SHP77 treated with DMSO at 0.1 percent for 48 hours (cell line): ENCODE results near the gene CAPN10.
A peak's percentile ranks its signal among the peaks of the same experiment; 100 is the strongest.
"Not testable (repeated sequence)": the region's sequence is repeated elsewhere in the genome, so short reads cannot be mapped to it uniquely, and the experiment has no call there.

ENCODE experiments used
- DNase-seq: peaks from one replicate; lab custom pipeline; 2025; lab: John Stamatoyannopoulos, UW

The CAPN10 gene

GRCh38 chr2:240586198-240586918, at the start of gene CAPN10:
Gene CAPN10 (plus strand): TSS chr2:240586734. CDS start chr2:240586912, 178 bp downstream.
- peak; percentile 80 for DNase-seq

- DNase-seq, result no peak
These were observed 48.3 kb upstream of the CAPN10 start for GRCh38 chr2:240538031-240538780.

- not testable (repeated sequence) for DNase-seq
These were observed 47.4 kb upstream of the CAPN10 start for GRCh38 chr2:240539101-240539500.

- DNase-seq, result no peak
These were observed 46.6 kb upstream of the CAPN10 start for GRCh38 chr2:240539906-240540305.

GRCh38 chr2:240551288-240551687, 35.2 kb upstream of the CAPN10 start:
- DNase-seq, result no peak

- DNase-seq, result no peak
These were observed 34.7 kb upstream of the CAPN10 start for GRCh38 chr2:240551811-240552210.

- no peak for DNase-seq
These were observed 32.5 kb upstream of the CAPN10 start for GRCh38 chr2:240553956-240554480.

- DNase-seq, result no peak
These were observed 31.6 kb upstream of the CAPN10 start for GRCh38 chr2:240554767-240555493.

- no peak for DNase-seq
These were observed 30.8 kb upstream of the CAPN10 start for GRCh38 chr2:240555541-240556250.

GRCh38 chr2:240556553-240557100, 29.9 kb upstream of the CAPN10 start:
- no peak for DNase-seq

- no peak for DNase-seq
These were observed 29.3 kb upstream of the CAPN10 start for GRCh38 chr2:240557101-240557751.

- DNase-seq, result no peak
These were observed 28.7 kb upstream of the CAPN10 start, which contains the start of gene ANKMY1 for GRCh38 chr2:240557808-240558207. Gene ANKMY1 (minus strand): TSS chr2:240557988. CDS start chr2:240557335, 653 bp downstream.

- DNase-seq, result no peak
These were observed 28.2 kb upstream of the CAPN10 start for GRCh38 chr2:240558236-240558761.

- no peak for DNase-seq
These were observed 27.2 kb upstream of the CAPN10 start for GRCh38 chr2:240559286-240559685.

- peak; percentile 52 for DNase-seq
These were observed 26.5 kb upstream of the CAPN10 start, which contains the start of gene DUSP28 for GRCh38 chr2:240560084-240560479. Gene DUSP28 (plus strand): TSS chr2:240560357. CDS start chr2:240560685, 328 bp downstream.

GRCh38 chr2:240560480-240561324, 25.8 kb upstream of the CAPN10 start:
- DNase-seq, result peak; percentile 86

- no peak for DNase-seq
These were observed 25.1 kb upstream of the CAPN10 start for GRCh38 chr2:240561325-240561971.

- not testable (repeated sequence) for DNase-seq
These were observed 23.3 kb upstream of the CAPN10 start for GRCh38 chr2:240563231-240563630.
